Measurements from ENCODE around the gene RPTOR.

GRCh38 chr17:80955671-80956280 is 411.1 kb downstream of the RPTOR start:
- TF ChIP-seq CTCF (optimal IDR thresholded peaks at IDR 0.05 in 1 of 3, IDR thresholded peaks at IDR 0.05 in 1 of 3, conservative IDR thresholded peaks at IDR 0.05 in 1 of 3; ENCODE audit: extremely low read depth in 1 of 3, insufficient read depth in 2 of 3, low read length in 3 of 3) = no peak
- no peak for TF ChIP-seq EZH2 (IDR thresholded peaks at IDR 0.05; ENCODE audit: low read length)

Measured in keratinocyte (primary cell).